GM18517 (cell line): ENCODE measurements around the gene ARL9.

Source experiments
- ATAC-seq: cut with Tn5 transposase; IDR thresholded peaks from one replicate; pipeline ENCODE4 v1.9.1; 2021; ENCODE audit warnings: mild to moderate bottlenecking, moderate library complexity; ENCODE audit not compliant: unreplicated experiment

Gene ARL9

GRCh38 chr4:56531149-56531770, 25.7 kb downstream of the ARL9 start:
- no peak for ATAC-seq

- ATAC-seq: no peak
Measured at GRCh38 chr4:56531823-56532222, 26.2 kb downstream of the ARL9 start.

DNA sequence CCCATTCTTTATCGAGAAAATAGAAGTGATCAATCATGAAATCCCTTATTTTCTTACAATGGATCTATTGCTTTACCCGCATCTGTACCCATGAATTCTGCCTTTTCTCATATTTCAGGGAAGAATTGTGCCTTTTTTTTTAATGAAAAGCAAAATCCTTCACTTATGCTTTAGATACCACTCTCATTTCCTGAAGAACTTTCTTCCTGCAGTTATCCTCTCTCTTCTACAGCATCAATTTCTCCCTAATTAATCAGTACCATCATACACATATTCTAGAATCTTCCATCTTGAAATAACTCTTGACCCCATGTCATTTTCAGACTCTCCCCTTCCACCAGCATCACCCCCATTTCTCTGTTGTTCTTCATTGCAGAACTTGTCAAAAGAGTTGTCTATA, 26.6 kb downstream of the ARL9 start:
- no peak for ATAC-seq

GRCh38 chr4:56535915-56536314, 30.3 kb downstream of the ARL9 start:
- ATAC-seq: no peak

DNA sequence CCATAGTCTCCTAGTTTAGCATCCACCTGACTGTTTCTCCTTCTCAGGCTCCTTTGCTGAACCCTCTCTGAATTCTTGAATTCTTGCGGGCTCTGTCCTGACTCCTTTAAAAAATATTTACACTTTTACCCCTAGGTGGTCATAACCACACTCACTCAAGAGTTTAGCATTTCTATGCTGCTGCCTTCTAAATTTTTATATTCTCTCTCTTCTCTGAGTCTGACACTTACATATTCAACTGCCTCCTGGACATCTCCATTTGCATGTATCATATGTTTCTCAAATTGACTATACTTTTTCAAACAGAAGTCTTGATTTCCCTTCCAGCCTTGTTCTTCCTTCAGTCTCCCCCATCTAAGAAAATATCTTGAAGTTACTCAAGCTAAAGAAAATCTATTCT, 31.6 kb downstream of the ARL9 start:
- ATAC-seq: no peak

DNA sequence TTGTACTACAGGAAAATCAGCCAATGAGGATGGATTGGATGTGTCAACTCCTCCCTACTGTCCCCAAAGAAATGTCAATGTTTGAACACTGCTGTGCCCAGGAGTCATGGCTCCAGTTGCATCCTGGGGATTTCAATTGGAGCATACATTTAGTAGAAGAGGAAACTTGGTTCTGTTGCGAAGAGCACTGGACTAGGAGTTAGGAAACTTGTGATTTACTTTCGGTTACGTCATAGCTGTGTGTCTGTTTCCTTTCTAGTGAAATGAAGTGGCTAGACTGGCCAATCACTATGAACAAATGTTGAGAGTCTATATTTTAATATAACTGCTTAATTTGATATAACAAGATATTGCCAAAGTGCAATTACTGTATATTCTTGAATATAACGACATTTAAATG, 35.2 kb downstream of the ARL9 start:
- no peak for ATAC-seq

- peak; percentile 85 for ATAC-seq
Measured at GRCh38 chr4:56544573-56545131, 39.1 kb downstream of the ARL9 start.

GRCh38 chr4:56550642-56551041, 45.1 kb downstream of the ARL9 start:
- no peak for ATAC-seq

GRCh38 chr4:56551516-56551915, 45.9 kb downstream of the ARL9 start:
- ATAC-seq: no peak

GRCh38 chr4:56552273-56552672, 46.7 kb downstream of the ARL9 start:
- ATAC-seq: no peak

- ATAC-seq: no peak
Measured at GRCh38 chr4:56570041-56570440, 64.5 kb downstream of the ARL9 start.
